ENCODE measurements around the gene TSC1.

GRCh38 chr9:132846918-132847515 lies 97.4 kb downstream of the TSC1 start:
- TF ChIP-seq CTCF (conservative IDR thresholded peaks at IDR 0.05; ENCODE audit: low read length) (no peak), EZH2phosphoT487 (IDR thresholded peaks at IDR 0.05; ENCODE audit: borderline replicate concordance) (no peak)
